Islet of Langerhans (tissue), 1 donor: Measurements from ENCODE around the gene C17orf78.
"Not testable (repeated sequence)": the region's sequence is repeated elsewhere in the genome, so short reads cannot be mapped to it uniquely, and the experiment has no call there.

ENCODE experiments used
- FAIRE-seq: peaks from one replicate; lab custom pipeline; 2011; peaks lifted over from hg19 to GRCh38; lab: Jason Lieb, UNC

The C17orf78 gene

GRCh38 chr17:37440424-37440823 lies 64.6 kb downstream of the C17orf78 start:
- no peak for FAIRE-seq

GRCh38 chr17:37441369-37442014 lies 65.7 kb downstream of the C17orf78 start:
- not testable (repeated sequence) for FAIRE-seq
